RWPE1 (cell line): ENCODE measurements around the gene LGALS3.

Source experiments
- CTCF ChIA-PET: fragments of 350-600 bp; sonication (Branson Sonifier 250); formaldehyde crosslinking; extraction: SDS; loops from one replicate; lab custom pipeline; 2021; lab: Yijun Ruan, JAX
- POLR2A ChIA-PET: fragments of 400-600 bp; formaldehyde crosslinking; extraction: SDS; loops from one replicate; lab custom pipeline; 2020; ENCODE audit warnings: antibody characterized with exemption; ENCODE audit not compliant: low non-redundant PET; lab: Yijun Ruan, JAX
- DNase-seq: peaks from one replicate; pipeline ENCODE4 v3.0.0; 2012; ENCODE audit warnings: low spot score
- H3K27ac ChIP-seq: fragments of 450-650 bp; 2 replicates; pipeline ENCODE4 v1.5.1; 2017
- TF ChIP-seq, protein P1 (sequence below): fragments of 450-650 bp; conservative IDR thresholded peaks from 2 replicates; pipeline ENCODE4 v1.5.1; 2017; ENCODE audit warnings: low read depth, mild to moderate bottlenecking

LGALS3 gene

GRCh38 chr14:55118761-55119160 lies 10.3 kb upstream of the LGALS3 start:
- TF ChIP-seq, protein P1, sequence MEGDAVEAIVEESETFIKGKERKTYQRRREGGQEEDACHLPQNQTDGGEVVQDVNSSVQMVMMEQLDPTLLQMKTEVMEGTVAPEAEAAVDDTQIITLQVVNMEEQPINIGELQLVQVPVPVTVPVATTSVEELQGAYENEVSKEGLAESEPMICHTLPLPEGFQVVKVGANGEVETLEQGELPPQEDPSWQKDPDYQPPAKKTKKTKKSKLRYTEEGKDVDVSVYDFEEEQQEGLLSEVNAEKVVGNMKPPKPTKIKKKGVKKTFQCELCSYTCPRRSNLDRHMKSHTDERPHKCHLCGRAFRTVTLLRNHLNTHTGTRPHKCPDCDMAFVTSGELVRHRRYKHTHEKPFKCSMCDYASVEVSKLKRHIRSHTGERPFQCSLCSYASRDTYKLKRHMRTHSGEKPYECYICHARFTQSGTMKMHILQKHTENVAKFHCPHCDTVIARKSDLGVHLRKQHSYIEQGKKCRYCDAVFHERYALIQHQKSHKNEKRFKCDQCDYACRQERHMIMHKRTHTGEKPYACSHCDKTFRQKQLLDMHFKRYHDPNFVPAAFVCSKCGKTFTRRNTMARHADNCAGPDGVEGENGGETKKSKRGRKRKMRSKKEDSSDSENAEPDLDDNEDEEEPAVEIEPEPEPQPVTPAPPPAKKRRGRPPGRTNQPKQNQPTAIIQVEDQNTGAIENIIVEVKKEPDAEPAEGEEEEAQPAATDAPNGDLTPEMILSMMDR: no peak
- no peak overlapping the region for H3K27ac ChIP-seq
- POLR2A ChIA-PET: interaction anchor here (0.7 kb wide), 1 partner anchor 15 kb away, joined by 3 read pairs; no protein-coding TSS in a partner anchor
- DNase-seq: no peak
- CTCF ChIA-PET: interaction anchor here (1.1 to 1.2 kb wide), 2 partner anchors 17 to 29 kb away, joined by 3 to 7 read pairs; no protein-coding TSS in a partner anchor

DNA sequence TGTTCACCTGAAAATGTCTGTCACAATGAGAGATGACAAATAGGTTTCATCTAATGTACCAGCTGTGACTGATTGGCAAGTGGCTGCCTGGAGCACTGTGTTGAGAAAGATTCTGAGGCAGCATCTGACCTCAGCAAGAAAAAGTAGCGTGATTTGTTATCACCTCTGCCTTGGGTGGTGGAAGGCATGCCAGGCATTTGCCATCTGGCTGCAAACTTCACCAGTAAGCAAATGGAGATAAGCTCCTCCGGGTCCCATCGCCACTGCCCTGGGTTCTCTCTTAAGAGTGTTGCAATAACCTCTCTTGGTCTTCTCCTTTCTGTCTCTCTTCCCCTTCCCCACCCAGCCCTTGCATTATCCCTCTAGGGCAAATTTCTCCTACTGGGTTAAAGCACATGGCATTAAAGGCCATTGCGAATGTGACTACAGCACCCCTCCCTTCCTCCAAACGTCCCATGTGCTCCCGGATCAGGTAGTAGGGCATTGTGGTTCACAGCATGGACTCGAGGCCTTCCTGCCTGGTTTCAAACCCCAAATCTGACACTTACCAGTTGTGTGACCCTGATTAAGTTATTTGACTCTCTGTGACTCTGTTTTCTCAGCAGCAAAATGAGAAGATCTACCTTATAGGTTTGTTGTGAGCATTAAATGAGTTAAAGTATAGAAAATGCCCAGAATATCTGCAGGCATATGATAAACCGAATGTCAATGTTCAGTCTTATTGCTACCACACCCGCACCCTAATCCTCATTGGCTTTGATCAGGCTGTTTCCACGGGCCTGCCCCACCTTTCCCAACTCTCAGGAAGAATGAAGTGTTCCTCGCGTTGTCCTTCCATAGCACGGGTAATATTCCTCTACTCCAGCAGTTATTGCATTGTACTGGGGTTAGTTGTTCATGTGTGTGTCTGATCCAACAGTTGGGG lies 8.2 kb upstream of the LGALS3 start:
- ChIA-PET CTCF (no interaction called here), POLR2A (interaction anchor here (0.6 kb wide), 1 partner anchor 18 kb away, joined by 3 read pairs; no protein-coding TSS in a partner anchor)
- no peak overlapping the region for H3K27ac ChIP-seq
- DNase-seq: no peak
- TF ChIP-seq, protein P1: no peak

DNA sequence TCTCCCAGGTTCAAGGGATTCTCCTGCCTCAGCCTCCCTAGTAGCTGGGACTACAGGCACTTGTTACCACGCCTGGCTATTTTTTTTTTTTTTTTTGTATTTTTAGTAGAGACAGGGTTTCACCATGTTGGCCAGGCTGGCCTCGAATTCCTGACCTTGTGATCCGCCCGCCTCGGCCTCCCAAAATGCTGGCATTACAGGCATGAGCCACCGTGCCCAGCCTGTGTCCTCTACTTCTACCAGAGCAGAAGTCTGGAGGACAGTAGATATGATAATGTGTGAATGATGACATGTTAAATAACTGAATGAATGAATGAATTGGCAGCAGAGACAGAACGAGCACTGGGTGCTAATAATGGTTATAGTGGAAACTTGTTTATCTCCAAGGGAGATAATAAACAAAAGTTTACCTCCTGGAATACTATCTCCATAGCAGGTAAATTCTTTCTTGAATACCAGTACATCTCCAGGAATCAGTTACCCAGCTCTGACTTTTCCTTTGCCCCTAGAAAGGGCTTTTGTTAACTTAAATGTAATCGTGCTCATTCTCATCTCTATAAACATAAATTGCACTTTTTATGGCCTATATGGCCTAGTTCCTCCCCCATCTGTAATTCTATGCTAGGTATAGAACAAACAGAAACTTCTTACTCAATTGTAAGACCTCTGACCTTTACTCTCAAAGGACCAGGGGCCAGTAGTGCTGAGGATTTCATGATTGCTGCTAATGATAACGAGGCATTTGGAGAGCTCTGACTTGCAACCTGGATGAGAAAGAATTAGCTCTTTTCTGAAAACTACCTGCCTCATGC lies 7.2 kb upstream of the LGALS3 start:
- TF ChIP-seq, protein P1: no peak
- CTCF ChIA-PET: interaction anchor here (0.6 to 1.5 kb wide), 2 partner anchors 8 to 70 kb away, joined by 4 read pairs; partner anchors contain the start of gene MAPK1IP1L

GRCh38 chr14:55122440-55122986 lies 6.5 kb upstream of the LGALS3 start:
- H3K27ac ChIP-seq: peak overlapping the region; percentile 62
- ChIA-PET CTCF (interaction anchor here (0.6 to 1.5 kb wide), 2 partner anchors 9 to 71 kb away, joined by 4 read pairs; partner anchors contain the start of gene MAPK1IP1L), POLR2A (no interaction called here)
- TF ChIP-seq, protein P1: no peak
- peak; percentile 50 for DNase-seq

More for the DNA sequence above, 7.2 kb upstream of the LGALS3 start:
- POLR2A ChIA-PET: interaction anchor here (0.6 kb wide), 1 partner anchor 19 kb away, joined by 3 read pairs; no protein-coding TSS in a partner anchor
- no peak overlapping the region for H3K27ac ChIP-seq
- no peak for DNase-seq

DNA sequence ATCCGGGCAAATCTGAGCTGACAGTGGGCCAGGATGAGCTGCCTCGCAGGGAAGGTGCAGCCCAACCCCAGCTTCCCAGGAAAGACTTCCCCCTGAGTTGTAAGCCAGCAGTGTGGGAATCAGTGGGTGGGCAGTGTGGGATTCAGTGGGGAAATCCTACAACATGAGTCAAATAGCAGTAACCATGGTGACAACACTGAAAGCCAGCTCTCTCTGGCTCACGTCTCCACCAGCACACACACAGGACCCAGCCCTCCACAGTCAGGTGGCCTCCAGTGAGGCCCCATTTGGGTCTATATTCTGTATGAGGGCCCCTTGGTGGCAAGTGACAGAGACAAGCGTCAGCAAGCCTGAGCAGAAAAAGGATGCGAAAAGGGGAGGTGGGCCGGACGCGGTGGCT lies 6.0 kb upstream of the LGALS3 start:
- peak overlapping the region; percentile 62 for H3K27ac ChIP-seq
- TF ChIP-seq, protein P1: no peak
- CTCF ChIA-PET: no interaction called here
- POLR2A ChIA-PET: no interaction called here
- no peak for DNase-seq
